HL-60 (cell line): ENCODE measurements around the gene PLEKHD1.

Experiments used
- DNase-seq, 2 experiments: peaks; one replicate each; pipeline ENCODE4 v3.0.0-alpha.2; 2010 to 2020; ENCODE audit warnings: low read depth in 1 of 2, low spot score in 1 of 2
- H3K27ac ChIP-seq: fragments of 250-450 bp; sonication (Bioruptor Pico); replicated peaks from 2 replicates; pipeline ENCODE4 v1.5.1; 2020; ENCODE audit warnings: mild to moderate bottlenecking, moderate library complexity
- H3K27me3 ChIP-seq: fragments of 250-450 bp; sonication (Bioruptor Pico); 2 replicates; pipeline ENCODE4 v1.5.1; 2021; ENCODE audit warnings: mild to moderate bottlenecking, moderate library complexity; ENCODE audit not compliant: insufficient read depth, poor library complexity, severe bottlenecking
- H3K4me3 ChIP-seq: replicated peaks from 2 replicates; pipeline ENCODE4 v1.5.1; 2011; ENCODE audit warnings: mild to moderate bottlenecking, control low read depth, low read length; ENCODE audit not compliant: insufficient read depth
- GABPA ChIP-seq: IDR thresholded peaks from 2 replicates; pipeline ENCODE4 v1.6.1; 2012; ENCODE audit warnings: low read depth
- POLR2AphosphoS5 ChIP-seq: IDR thresholded peaks from 2 replicates; pipeline ENCODE4 v1.6.1; 2012; ENCODE audit warnings: low read depth
- SPI1 ChIP-seq: IDR thresholded peaks from 2 replicates; pipeline ENCODE4 v1.6.1; 2012; ENCODE audit warnings: low read depth, mild to moderate bottlenecking, borderline replicate concordance
- TF ChIP-seq, protein P1 (sequence below): IDR thresholded peaks from one replicate; pipeline ENCODE4 v1.5.1; 2011; ENCODE audit warnings: low read length, control low read depth, inconsistent platforms; ENCODE audit not compliant: insufficient read depth
- TF ChIP-seq, protein P2 (sequence below): IDR thresholded peaks from 2 replicates; pipeline ENCODE4 v1.6.1; 2012; ENCODE audit warnings: low read depth; ENCODE audit not compliant: insufficient replicate concordance

PLEKHD1 gene

DNA sequence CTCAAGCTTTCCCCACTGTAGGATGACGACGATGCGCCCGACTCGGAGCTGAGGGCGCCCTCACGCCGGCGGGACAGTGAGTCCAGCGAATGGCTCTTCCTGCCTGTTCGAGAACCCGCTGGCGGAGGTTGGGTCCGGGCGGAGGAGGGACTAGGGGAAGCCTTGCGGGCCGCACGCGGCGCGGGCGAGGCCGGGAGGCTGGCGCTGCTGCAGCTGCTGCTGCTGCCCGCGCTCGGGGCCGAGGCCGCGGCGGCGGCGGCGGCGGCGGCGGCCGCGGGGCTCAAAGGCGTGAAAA, 88.3 kb downstream of the PLEKHD1 start:
- H3K4me3 ChIP-seq, result no peak overlapping the region

DNA sequence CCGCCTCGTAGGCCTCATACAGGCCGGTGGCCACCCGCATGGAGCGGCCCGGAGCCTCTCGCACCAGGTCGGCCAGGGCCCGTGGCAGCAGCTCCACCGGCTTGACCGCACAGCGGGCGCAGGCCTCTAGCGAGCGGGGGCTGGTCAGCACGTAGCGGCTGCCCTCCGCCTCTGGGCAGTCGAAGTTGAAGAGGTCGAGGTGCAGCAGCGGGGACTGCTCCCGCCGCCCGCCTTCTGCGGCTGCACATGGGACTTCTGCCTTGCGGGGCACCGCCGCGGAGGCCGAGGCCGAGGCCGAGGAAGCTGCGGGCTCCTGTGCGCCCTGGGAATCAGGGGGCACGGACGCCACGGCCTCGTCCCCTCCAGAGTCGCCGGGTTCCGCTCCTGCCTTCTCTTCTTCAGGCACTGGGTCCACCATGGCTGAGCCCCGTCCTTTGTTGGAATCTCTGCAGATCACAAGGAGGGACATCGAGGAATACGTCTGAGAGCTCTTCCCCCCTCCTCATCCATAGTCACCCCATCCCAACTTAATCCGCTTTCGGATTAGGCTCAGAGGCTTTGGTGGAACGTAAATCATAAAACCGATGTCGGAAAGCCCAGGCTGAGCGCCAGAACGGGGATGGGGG, 88.8 kb downstream of the PLEKHD1 start:
- Histone ChIP-seq H3K27me3 (peaks cover 9% of the 10 kb centered on the region), H3K27ac (no peak overlapping the region), H3K4me3 (no peak overlapping the region)
- DNase-seq, result no peak
- TF ChIP-seq, protein P1, sequence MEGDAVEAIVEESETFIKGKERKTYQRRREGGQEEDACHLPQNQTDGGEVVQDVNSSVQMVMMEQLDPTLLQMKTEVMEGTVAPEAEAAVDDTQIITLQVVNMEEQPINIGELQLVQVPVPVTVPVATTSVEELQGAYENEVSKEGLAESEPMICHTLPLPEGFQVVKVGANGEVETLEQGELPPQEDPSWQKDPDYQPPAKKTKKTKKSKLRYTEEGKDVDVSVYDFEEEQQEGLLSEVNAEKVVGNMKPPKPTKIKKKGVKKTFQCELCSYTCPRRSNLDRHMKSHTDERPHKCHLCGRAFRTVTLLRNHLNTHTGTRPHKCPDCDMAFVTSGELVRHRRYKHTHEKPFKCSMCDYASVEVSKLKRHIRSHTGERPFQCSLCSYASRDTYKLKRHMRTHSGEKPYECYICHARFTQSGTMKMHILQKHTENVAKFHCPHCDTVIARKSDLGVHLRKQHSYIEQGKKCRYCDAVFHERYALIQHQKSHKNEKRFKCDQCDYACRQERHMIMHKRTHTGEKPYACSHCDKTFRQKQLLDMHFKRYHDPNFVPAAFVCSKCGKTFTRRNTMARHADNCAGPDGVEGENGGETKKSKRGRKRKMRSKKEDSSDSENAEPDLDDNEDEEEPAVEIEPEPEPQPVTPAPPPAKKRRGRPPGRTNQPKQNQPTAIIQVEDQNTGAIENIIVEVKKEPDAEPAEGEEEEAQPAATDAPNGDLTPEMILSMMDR, result no peak
- no peak for TF ChIP-seq SPI1
- no peak for TF ChIP-seq GABPA

More for the DNA sequence above, 88.3 kb downstream of the PLEKHD1 start:
- TF ChIP-seq, protein P2, sequence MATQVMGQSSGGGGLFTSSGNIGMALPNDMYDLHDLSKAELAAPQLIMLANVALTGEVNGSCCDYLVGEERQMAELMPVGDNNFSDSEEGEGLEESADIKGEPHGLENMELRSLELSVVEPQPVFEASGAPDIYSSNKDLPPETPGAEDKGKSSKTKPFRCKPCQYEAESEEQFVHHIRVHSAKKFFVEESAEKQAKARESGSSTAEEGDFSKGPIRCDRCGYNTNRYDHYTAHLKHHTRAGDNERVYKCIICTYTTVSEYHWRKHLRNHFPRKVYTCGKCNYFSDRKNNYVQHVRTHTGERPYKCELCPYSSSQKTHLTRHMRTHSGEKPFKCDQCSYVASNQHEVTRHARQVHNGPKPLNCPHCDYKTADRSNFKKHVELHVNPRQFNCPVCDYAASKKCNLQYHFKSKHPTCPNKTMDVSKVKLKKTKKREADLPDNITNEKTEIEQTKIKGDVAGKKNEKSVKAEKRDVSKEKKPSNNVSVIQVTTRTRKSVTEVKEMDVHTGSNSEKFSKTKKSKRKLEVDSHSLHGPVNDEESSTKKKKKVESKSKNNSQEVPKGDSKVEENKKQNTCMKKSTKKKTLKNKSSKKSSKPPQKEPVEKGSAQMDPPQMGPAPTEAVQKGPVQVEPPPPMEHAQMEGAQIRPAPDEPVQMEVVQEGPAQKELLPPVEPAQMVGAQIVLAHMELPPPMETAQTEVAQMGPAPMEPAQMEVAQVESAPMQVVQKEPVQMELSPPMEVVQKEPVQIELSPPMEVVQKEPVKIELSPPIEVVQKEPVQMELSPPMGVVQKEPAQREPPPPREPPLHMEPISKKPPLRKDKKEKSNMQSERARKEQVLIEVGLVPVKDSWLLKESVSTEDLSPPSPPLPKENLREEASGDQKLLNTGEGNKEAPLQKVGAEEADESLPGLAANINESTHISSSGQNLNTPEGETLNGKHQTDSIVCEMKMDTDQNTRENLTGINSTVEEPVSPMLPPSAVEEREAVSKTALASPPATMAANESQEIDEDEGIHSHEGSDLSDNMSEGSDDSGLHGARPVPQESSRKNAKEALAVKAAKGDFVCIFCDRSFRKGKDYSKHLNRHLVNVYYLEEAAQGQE, result no peak
- TF ChIP-seq, protein P1, result no peak
- TF ChIP-seq GABPA, result no peak
- DNase-seq, result no peak
- peaks cover 9% of the 10 kb centered on the region for H3K27me3 ChIP-seq
- H3K27ac ChIP-seq, result no peak overlapping the region

DNA sequence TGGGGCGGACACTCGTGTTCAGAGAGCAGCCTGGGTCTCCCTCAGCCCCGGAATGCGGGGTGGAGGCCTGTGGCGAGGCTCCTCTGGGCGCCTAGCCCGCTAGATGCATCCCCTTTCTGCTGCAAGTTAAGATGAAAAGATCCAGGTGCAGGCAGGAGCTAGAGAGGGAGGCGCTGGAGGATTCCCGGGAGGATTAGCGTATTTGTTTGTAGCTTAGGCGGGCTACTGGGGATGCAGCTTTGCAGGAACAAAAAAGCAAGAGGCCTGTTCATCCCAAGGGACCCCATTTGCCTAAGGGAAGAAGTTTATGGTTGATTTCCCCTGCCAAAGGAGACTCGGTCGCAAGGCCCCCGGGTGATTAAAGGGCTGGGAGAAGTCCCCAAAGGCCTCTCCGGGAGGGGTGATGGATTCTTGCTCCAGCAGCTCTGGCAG, 89.3 kb downstream of the PLEKHD1 start:
- H3K27me3 ChIP-seq, result peaks cover 9% of the 10 kb centered on the region
- no peak overlapping the region for H3K27ac ChIP-seq
- no peak overlapping the region for H3K4me3 ChIP-seq
- DNase-seq, result no peak
- TF ChIP-seq GABPA (no peak), SPI1 (no peak), POLR2AphosphoS5 (no peak)
- TF ChIP-seq, protein P2, result no peak
- TF ChIP-seq, protein P1, result no peak

DNA sequence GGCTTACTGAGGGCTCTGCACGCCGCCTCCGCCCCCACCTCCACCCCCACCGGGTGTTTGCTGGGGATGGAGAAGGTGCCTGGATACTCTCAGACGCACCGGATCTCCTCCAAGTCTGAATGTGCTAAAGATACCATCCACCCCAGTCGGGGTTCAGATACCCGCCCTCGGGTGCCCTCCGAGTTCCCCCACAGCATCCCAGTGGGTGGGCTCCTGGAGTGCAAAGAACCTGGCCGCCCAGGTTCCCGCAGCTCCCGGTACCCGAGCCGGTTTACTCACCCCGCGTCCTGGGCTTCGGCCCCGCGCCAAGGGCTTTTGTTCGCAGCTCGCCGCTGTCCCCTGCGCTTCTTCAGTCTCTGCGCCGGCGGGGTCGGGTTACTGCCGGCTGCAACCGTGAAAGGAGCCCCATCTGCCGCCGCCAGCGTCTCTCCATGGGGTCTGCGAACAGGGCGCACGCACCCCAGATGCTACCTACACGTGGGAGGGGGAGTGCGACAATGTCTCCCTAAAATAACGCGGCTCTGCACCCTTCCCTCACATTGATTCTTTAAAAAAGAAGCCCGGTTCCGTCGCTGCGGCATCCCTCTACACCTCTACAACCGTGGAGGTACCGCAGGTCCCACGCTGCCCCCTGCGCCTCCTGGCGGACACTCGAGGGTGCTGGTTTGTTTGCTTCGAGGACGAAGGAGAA, 89.9 kb downstream of the PLEKHD1 start, which contains the start of gene CCDC177:
TSS of gene CCDC177 (minus strand) at position 609 of the 691 bp plus-strand sequence. CDS start 1,249 bp downstream, outside the sequence.
- Histone ChIP-seq H3K4me3 (no peak within 1 kb of the TSS), H3K27me3 (peaks cover 9% of the 10 kb centered on the region), H3K27ac (no peak within 1 kb of the TSS)
- DNase-seq, result peak in 1 of 2 experiments; percentile 25
- TF ChIP-seq POLR2AphosphoS5 (no peak), SPI1 (no peak), GABPA (no peak)
- TF ChIP-seq, protein P1, result peak; percentile 23
